Pons (tissue), 1 donor: ENCODE results near the gene DNALI1.

ENCODE experiments used
- DNase-seq: peaks from one replicate; pipeline ENCODE4 v3.0.0-alpha.2; 2016; ENCODE audit warnings: low spot score

Gene DNALI1

GRCh38 chr1:37601441-37601840 lies 44.7 kb downstream of the DNALI1 start:
- DNase-seq: no peak

- peak; percentile 32 for DNase-seq
Observed at GRCh38 chr1:37602750-37603694, 46.3 kb downstream of the DNALI1 start.

- no peak for DNase-seq
Observed at GRCh38 chr1:37605061-37605650, 48.4 kb downstream of the DNALI1 start.

GRCh38 chr1:37605806-37606474 lies 49.2 kb downstream of the DNALI1 start:
- no peak for DNase-seq

GRCh38 chr1:37606481-37607263 lies 49.9 kb downstream of the DNALI1 start:
- peak; percentile 11 for DNase-seq

- no peak for DNase-seq
Observed at GRCh38 chr1:37609002-37609401, 52.3 kb downstream of the DNALI1 start.

- DNase-seq: no peak
Observed at GRCh38 chr1:37609994-37610393, 53.3 kb downstream of the DNALI1 start.

GRCh38 chr1:37612186-37612585 lies 55.4 kb downstream of the DNALI1 start:
- no peak for DNase-seq

- no peak for DNase-seq
Observed at GRCh38 chr1:37614105-37614504, 57.4 kb downstream of the DNALI1 start.

GRCh38 chr1:37616330-37616729 lies 59.6 kb downstream of the DNALI1 start:
- no peak for DNase-seq
